GM21825 (cell line): Measurements from ENCODE around the gene ATP10A.
"Not testable (repeated sequence)": the region's sequence is repeated elsewhere in the genome, so short reads cannot be mapped to it uniquely, and the experiment has no call there.

ENCODE experiments used
- ATAC-seq: cut with Tn5 transposase; IDR thresholded peaks from one replicate; pipeline ENCODE4 v1.9.1; 2021; ENCODE audit warnings: mild to moderate bottlenecking, moderate library complexity; ENCODE audit not compliant: unreplicated experiment

Gene ATP10A

GRCh38 chr15:25883463-25884259, 20.5 kb upstream of the ATP10A start:
- ATAC-seq = no peak

GRCh38 chr15:25882466-25882865, 19.3 kb upstream of the ATP10A start:
- no peak for ATAC-seq

DNA sequence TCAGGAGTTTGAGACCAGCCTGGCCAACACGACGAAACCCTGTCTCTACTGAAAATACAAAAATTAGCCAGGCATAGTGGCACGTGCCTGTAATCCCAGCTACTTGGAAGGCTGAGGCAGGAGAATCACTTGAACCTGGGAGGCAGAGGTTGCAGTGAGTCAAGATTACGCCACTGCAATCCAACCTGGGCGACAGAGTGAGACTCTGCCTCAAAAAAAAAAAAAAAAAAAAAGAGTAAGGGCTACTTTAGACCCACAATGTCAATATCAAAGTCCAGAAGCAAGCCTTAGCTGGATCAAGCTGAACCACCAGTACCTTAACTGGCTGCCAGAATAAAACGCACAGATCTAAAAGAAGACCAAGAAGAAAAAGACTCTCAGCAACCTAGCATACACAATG, 17.8 kb upstream of the ATP10A start:
- not testable (repeated sequence) for ATAC-seq

- ATAC-seq = no peak
Measured at GRCh38 chr15:25880411-25880810, 17.3 kb upstream of the ATP10A start.

- no peak for ATAC-seq
Measured at GRCh38 chr15:25879438-25879837, 16.3 kb upstream of the ATP10A start.

DNA sequence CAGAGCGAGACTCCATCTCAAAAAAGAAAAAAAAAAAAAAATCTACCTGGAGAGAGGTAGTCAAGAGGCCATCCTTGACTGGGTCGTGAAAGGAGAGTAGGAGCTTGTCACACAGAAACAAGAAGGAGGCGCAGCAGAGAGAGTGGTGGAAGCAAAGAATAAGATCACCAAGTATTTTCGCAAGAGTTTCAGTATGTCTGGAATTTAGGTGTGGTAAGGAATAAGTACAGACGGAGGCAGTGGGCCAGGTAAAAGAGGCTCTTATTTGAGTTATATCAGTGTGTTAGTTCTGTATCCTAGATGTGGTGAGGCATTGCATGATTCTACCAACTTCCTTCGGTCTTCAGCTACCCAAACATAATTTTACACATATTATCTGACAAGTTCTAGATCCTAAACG, 14.6 kb upstream of the ATP10A start:
- ATAC-seq = no peak

GRCh38 chr15:25876231-25877140, 13.4 kb upstream of the ATP10A start:
- ATAC-seq = no peak

DNA sequence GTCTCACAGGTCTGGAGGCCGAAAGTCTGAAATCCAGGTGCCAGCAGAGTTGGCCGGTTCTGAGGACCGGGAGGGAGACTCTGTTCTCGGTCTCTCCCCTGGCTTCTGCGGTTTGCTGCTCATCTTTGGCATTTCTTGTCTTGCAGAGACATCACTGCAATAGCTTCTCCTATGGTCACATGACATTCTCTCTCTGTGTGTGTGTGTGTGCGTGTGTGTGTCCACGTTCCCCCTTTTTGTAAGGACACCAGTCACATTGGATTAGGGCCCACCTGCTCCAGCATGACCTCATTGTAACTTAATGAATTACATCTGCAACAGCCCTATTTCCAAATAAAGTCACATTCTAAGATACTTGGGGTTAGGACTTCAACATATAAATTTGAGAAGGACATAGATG, 12.4 kb upstream of the ATP10A start:
- ATAC-seq = no peak

- ATAC-seq = no peak
Measured at GRCh38 chr15:25874379-25874778, 11.3 kb upstream of the ATP10A start.

DNA sequence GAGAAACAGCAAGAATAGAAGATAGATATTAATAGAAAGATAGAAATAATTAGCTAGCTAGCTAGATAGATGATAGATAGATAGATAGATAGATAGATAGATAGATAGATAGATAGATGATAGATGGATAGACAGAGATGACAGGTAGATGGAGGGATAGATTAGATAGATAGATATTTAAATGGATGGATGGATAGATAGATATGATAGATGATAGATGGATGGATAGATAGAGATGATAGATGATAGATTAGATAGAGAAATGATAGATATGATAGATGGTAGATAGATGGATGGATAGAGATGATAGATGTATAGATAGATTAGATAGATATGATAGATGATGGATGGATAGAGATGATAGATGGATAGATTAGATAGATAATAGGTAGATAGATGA, 8.3 kb upstream of the ATP10A start:
- no peak for ATAC-seq

- ATAC-seq = no peak
Measured at GRCh38 chr15:25870938-25871337, 7.8 kb upstream of the ATP10A start.

DNA sequence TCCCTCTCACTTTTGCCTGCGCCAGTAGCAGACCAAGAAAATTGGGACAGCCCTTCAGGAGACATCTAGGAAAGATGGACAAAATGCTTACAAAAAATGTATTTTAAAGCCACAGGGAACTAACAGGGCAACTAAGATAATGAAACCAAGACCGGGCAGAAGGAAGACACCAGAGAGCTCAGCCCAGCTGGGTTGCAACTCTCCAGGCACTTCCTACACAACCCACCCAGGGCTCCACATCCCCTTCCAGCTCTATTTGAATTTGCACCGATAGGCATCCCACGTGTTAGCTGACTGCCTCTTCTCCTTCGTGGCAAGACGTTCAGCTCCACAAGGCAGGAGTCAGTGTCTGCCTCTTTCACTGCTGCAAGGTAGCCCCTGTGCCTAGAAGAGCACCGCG, 6.6 kb upstream of the ATP10A start:
- no peak for ATAC-seq

- ATAC-seq = no peak
Measured at GRCh38 chr15:25866874-25867273, 3.7 kb upstream of the ATP10A start.

DNA sequence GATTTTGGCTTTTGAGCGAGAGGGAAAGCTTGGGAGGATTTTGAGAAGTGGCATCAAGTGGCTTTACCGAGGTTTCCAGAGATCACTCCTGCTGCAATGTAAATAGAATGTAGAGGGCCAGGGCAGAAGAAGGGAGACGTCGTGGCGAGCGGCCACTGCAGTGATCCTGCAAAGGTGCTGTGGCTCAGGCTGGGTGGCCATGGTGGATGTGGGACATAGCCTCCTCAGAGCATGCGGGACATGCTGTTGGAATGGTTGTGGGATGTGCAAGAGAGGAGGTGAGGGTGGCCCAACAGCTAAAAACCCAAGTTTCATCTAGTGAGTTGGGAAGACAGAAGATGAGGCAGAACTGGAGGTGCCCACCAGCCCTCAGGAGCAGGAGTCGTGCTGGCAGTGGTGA, 3.1 kb upstream of the ATP10A start:
- ATAC-seq = no peak

GRCh38 chr15:25864966-25865365, 1.8 kb upstream of the ATP10A start:
- ATAC-seq = no peak

DNA sequence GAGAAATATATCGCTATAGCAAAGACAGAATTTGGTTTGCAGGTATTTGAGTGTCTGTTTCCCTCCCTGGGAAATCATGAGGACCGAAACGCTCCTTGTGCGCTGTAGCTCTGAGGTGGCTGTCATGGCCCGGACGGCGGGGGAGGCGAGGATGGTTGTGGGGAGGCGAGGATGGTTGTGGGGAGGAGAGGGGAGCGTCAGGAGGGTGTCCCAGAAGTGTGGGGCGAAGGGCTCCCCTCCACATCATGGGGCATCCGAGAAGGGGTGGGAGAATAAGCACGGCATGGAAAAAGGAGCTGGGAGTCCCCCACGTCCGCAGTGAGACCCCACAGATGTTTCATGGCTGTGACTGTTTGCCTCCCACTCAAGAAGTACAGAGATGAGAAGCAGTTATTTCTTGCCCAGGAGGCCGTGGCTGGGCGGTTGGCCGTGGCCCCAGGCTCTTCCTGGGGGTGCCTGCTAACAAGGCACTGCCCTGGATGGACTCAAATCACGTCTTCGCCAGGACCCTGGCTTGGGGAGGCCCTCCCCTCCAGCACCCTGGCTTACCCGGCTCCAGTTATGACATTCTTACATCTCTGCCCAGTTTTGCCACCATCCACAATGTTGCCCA, 947 bp upstream of the ATP10A start:
- no peak for ATAC-seq

- no peak for ATAC-seq
Measured at GRCh38 chr15:25862472-25863110, 536 bp downstream of the ATP10A start.

DNA sequence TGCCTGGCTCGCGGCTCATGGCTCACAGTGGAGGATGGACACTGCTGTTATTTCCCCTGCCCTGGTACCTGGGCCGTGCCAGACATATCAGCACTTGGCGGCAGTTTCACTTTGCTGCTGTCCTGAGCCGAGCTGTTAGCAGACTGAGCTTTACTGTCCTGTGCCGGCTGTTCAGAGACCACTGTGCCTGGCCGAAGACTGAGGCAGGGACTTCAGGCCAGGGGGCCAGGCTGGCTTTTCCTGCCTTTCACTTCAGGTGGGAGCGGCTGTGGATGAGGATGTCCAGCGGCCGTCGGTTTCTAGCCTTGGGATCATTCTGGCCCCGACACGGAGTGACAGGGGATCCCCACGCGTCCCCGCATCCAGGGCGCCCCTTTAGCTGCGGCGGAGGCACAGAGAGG, 1.1 kb downstream of the ATP10A start:
- ATAC-seq = no peak

- no peak for ATAC-seq
Measured at GRCh38 chr15:25860885-25861866, 2.0 kb downstream of the ATP10A start.
